Cardiac fibroblast (primary cell): Measurements from ENCODE around the gene CSMD2.
A peak's percentile ranks its signal among the peaks of the same experiment; 100 is the strongest.

Experiments
- DNase-seq, 2 donors: peaks; one replicate each; pipeline versions ENCODE4 v3.0.0 to v3.0.0-alpha.2; 2010; ENCODE audit warnings: low read depth in 2 of 2
- H3K4me3 ChIP-seq, 2 donors: replicated peaks in 1 of 2; 1 replicate in 1 of 2; 2 replicates in 1 of 2; pipeline ENCODE4 v1.5.1; 2011; ENCODE audit warnings: low read depth in 2 of 2, low read length in 2 of 2, mild to moderate bottlenecking in 2 of 2, moderate library complexity in 1 of 2
- CTCF ChIP-seq: IDR thresholded peaks from one replicate; pipeline ENCODE4 v1.5.1; 2011; ENCODE audit warnings: low read depth, mild to moderate bottlenecking, low read length, inconsistent platforms

CSMD2 gene

GRCh38 chr1:33895976-33896375 is 269.1 kb downstream of the CSMD2 start:
- no peak for TF ChIP-seq CTCF
- no peak for DNase-seq
- H3K4me3 ChIP-seq, result no peak overlapping the region

DNA sequence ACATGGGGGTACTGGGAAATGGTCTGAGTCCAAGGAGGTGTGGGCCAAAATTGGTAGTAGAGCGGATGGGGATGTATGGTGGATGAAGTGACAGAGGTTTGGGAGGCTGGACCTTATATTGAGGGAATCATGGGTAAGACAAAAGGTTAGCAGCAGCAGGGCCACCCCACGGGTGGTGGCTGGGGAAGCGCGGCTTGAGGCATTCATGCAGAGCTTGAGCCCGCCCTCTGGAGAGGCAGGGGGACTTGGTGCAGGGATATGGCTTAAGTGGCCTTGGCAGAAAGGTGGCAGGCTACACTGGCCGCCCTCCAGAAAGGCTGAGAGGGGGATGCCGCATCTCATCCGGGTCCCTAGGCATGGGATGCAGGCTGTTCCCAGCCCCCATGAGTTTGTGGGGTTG is 269.6 kb downstream of the CSMD2 start:
- DNase-seq, result no peak
- TF ChIP-seq CTCF, result no peak
- H3K4me3 ChIP-seq, result no peak overlapping the region

- H3K4me3 ChIP-seq, result no peak overlapping the region
- TF ChIP-seq CTCF, result no peak
- peak; percentile 1 to 42 for DNase-seq
Observed at GRCh38 chr1:33893147-33893830, 271.7 kb downstream of the CSMD2 start.

DNA sequence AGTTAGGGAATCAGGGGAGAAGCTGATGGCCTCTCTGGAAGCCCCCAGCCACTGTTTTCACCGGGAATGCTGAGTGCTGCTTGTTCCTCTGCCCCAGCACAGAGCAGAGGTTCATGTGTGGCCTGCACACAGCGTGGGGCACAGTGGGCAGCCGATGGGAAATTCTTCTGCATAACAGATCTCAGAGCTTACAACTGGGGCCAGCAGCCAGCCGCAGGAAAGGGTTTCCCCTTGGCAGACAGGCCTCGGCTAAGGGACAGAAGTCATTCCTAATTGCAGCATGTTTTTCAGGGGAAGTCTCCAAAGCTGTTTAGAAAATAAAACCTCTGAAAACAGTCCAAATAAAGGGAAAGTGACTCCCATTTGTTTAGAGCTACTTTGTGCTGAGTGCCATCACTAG is 278.5 kb downstream of the CSMD2 start:
- no peak for DNase-seq
- no peak for TF ChIP-seq CTCF
- H3K4me3 ChIP-seq, result no peak overlapping the region

DNA sequence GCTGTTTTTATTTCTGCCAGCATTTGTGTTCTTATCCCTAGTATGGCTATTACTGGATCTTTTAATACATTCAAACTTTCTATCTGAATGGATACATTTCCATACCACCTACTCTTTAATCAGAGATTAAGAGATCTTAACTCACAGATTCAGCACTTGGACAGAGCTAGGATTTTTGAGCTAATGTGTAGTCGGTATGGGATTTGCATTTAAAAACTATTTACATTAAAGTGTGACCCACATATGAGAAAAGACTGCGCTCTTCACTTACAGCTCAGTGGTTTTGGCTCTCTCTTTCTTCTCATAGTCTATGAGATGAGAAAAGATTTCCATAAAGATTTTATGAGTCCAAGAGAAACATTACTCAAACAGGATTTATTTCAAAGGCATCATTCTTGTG is 284.7 kb downstream of the CSMD2 start:
- TF ChIP-seq CTCF, result no peak
- no peak overlapping the region for H3K4me3 ChIP-seq
- no peak for DNase-seq

DNA sequence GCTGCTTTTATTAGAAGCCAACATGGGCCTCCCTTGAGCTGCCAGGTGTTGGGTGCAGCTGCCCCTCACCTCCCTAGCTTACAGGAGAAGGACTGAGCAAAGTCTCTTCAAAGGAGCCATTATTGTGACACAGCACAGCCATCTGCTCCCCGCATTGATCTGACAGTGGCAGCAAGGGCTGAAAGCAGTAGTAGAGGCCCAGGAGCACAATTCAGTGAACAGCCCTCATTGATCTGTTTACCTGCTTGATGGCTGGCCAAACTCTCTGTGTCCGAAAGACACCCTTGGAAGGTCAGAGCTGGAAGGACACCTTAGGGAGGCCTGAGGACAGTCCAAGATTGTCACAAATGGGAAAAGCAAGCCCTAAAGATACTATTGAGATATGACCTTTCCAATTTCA is 286.6 kb downstream of the CSMD2 start:
- TF ChIP-seq CTCF, result no peak
- no peak for DNase-seq
- H3K4me3 ChIP-seq, result no peak overlapping the region

DNA sequence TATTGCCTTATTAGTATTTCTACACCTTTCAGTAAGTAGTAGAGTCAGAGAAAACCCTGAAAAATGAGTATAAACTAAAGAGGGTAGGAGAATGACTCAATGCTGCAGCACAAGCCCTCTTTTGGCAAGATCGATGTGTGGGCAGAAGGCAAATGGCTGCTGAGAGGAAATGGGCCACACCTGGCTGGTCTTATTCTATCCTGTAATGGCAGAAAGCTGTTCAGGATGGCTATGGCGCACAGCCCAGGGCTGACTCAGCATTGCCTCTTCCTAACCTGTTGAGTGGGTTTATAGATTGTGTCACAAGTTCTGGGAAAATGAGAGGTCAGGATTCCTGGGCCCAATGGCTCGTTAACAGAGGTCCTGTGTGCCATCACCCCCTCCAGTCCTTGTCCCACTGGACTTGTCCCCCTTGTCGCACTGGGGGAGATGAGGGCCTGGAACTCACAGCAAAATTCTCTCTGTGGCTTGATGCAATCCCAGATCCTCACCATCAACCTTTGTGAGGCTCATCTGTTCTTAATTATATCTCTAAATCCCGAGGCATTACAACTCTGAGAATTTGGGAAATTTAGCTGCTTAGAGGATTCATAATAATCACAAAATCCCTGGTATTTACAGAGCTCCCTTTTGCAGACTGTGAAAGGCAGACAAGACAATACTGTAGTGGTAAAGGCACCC is 287.9 kb downstream of the CSMD2 start:
- TF ChIP-seq CTCF, result no peak
- peak in 1 of 2 donors; percentile 29 for DNase-seq

More for the DNA sequence above, 287.9 kb downstream of the CSMD2 start:
- no peak overlapping the region for H3K4me3 ChIP-seq
